ENCODE measurements around the gene ALPL. TPM values are rescaled to one million over a fixed set of nuclear protein-coding genes. Genes with fewer than 3 reads are reported as not detected.

Gene ALPL
- total RNA-seq, 2 donors from 2014 or later, result 1.6 to 1.7 TPM

DNA sequence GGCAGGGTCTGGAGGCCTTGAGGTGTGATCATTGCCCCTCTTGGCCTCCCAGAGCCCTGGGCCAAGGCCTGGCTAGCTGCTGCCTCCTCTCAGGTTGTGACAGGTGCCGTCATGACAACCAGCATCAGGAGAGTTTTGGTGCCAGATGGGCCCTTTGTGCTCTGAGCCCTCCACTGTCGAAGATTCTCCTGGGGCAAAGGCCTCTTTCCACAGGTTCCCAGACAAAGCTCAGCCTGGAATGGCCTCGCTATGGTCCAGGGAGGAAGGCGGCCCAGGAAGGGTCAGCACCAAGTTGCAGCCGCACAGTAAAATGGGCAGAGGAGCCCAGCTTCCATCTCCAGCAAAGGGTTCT, 78.4 kb downstream of the ALPL start:
- intact Hi-C loops (cut with DNase I), result no loop called here
- no peak for TF ChIP-seq CTCF (IDR thresholded peaks at IDR 0.05)
- Histone ChIP-seq H3K27me3 (no peaks in the 10 kb centered on the region), H3K4me1 (no peaks in the 10 kb centered on the region), H3K27ac (no peak overlapping the region), H3K4me3 (no peak overlapping the region), H3K9me3 (no peaks in the 10 kb centered on the region), H3K36me3 (no peaks in the 10 kb centered on the region), H3K9ac (ENCODE audit: low read depth in 2 of 2, low read length in 2 of 2) (no peak overlapping the region)
- DNase-seq, result no peak

- TF ChIP-seq CTCF (IDR thresholded peaks at IDR 0.05), result no peak
- H3K4me3 ChIP-seq, result no peak overlapping the region
- no peaks in the 10 kb centered on the region for H3K27me3 ChIP-seq
- no peak overlapping the region for H3K9ac ChIP-seq (ENCODE audit: low read depth in 2 of 2, low read length in 2 of 2)
- no peaks in the 10 kb centered on the region for H3K4me1 ChIP-seq
- intact Hi-C loops (cut with DNase I), result no loop called here
- no peak for DNase-seq
- H3K27ac ChIP-seq, result no peak overlapping the region
- no peaks in the 10 kb centered on the region for H3K9me3 ChIP-seq
- H3K36me3 ChIP-seq, result no peaks in the 10 kb centered on the region
These were observed 80.4 kb downstream of the ALPL start for GRCh38 chr1:21589618-21590017.

DNA sequence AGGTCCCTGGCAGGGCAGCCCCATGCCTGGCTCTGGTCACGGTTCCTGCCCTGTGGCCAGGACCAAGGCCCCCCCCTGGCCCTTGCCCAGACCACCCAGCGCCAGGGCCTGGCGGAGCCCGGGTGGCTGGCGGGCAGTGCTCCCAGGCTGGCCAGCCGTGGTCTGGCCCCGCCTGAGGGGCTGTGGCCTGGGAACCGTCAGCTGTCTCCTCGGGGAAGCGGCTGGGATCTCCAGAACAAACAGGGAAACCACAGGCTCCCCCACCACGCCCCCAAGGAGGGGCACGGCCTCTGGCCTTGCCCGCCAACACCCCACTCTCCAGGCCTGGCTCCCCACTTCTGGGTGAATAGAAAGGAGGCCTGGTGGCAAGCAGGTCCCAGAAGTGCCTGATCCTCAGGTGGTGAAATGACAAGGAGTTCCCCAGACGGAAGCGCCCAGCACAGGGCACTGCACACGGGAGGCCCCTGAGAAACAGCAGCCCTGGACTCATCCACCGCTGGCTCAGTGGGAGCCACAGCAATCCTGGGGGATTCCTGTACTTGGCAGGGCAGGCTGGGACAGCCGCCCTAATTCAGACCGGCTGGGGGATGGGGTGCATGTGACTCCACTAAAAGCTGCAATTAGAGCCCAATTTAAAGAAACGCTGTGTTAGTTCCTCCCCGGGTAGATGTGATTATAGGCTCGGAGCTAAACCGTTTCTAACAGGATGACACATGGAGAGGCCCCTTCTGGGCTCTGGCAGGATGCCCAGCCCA, 81.1 kb downstream of the ALPL start:
- TF ChIP-seq CTCF (IDR thresholded peaks at IDR 0.05), result no peak
- Histone ChIP-seq H3K4me1 (no peaks in the 10 kb centered on the region), H3K9me3 (no peaks in the 10 kb centered on the region), H3K4me3 (no peak overlapping the region), H3K36me3 (no peaks in the 10 kb centered on the region), H3K27me3 (no peaks in the 10 kb centered on the region), H3K27ac (no peak overlapping the region), H3K9ac (ENCODE audit: low read depth in 2 of 2, low read length in 2 of 2) (no peak overlapping the region)
- no peak for DNase-seq
- intact Hi-C loops (cut with DNase I), result no loop called here

DNA sequence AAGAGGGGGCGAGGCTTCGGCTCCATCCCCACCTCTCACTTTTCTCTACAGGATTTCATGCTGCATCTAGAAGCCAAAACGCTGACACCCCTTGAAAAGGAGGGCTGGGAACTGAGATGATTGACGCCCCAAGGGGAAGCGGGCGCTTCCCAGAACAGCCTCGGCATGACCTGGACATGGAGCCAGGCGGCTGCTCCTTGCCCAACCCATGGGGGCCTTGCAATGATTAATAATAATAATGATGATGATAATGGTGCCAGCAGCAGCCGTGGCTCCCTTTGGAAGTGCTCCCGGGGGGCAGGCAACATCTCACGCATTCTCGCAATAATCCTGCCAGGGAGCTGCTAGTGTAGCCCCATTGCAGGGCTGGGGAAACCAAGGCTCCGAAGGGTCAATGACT, 81.7 kb downstream of the ALPL start:
- H3K4me1 ChIP-seq, result no peaks in the 10 kb centered on the region
- no peaks in the 10 kb centered on the region for H3K36me3 ChIP-seq
- H3K9me3 ChIP-seq, result no peaks in the 10 kb centered on the region
- H3K27me3 ChIP-seq, result no peaks in the 10 kb centered on the region
- no peak overlapping the region for H3K9ac ChIP-seq (ENCODE audit: low read depth in 2 of 2, low read length in 2 of 2)
- TF ChIP-seq CTCF (IDR thresholded peaks at IDR 0.05), result no peak
- no peak overlapping the region for H3K27ac ChIP-seq
- DNase-seq, result no peak
- intact Hi-C loops (cut with DNase I), result no loop called here
- H3K4me3 ChIP-seq, result no peak overlapping the region

DNA sequence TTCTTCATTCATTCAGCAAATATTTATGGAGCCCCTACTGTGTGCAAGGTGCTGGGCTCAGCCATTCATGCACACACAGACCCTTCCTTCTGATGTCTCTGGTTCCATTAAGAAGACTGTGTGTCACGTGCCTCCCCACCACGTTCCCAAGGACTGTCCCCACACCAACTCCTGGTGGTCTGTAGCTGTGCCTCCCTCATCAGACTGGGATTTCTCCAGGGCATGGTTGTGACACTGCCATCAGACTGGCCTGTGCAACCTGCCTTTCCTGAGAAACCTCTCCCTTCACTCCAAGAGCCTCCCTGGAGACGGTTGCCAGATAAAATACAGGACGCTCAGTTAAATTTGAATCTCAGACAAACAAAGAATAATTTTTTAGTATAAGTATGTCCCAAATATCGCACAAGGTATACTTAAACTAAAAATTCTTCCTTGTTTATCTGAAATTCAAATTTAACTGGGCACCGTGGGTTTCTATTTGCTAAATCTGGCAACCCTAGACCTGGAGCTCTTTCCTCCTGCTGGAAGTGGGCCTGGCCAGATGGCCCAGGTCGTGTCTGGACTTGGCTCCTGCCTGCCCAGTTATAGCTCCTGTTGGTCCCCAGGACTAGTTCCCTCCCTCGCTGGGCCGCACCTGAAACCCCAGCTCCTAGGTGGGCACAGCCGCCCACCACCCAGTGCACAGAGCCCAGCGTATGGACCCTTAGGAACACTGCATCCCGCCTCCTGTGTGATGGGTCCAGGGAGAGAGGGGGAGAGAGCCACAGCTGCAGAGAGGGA, 83.1 kb downstream of the ALPL start:
- no peak for DNase-seq
- H3K27me3 ChIP-seq, result no peaks in the 10 kb centered on the region
- no peaks in the 10 kb centered on the region for H3K9me3 ChIP-seq

More for the DNA sequence above, 83.1 kb downstream of the ALPL start:
- no peak overlapping the region for H3K4me3 ChIP-seq
- no peak overlapping the region for H3K27ac ChIP-seq
- H3K9ac ChIP-seq (ENCODE audit: low read depth in 2 of 2, low read length in 2 of 2), result no peak overlapping the region
- no peaks in the 10 kb centered on the region for H3K4me1 ChIP-seq
- intact Hi-C loops (cut with DNase I), result no loop called here
- no peak for TF ChIP-seq CTCF (IDR thresholded peaks at IDR 0.05)
- no peaks in the 10 kb centered on the region for H3K36me3 ChIP-seq
